PFSK-1 (cell line): ENCODE measurements around the gene CEMIP.

Experiments used
- FOXP2 ChIP-seq: optimal IDR thresholded peaks from 2 replicates; pipeline ENCODE3; 2011; ENCODE audit warnings: borderline replicate concordance, control low read depth, inconsistent platforms; ENCODE audit not compliant: insufficient read depth; ENCODE audit errors: extremely low read length, extremely low read depth
- POLR2AphosphoS5 ChIP-seq: IDR thresholded peaks from 2 replicates; pipeline ENCODE4 v1.6.1; 2012; ENCODE audit warnings: low read depth, mild to moderate bottlenecking, control low read depth, low read length, moderate library complexity
- REST ChIP-seq, 2 experiments: IDR thresholded peaks; 2 replicates each; pipeline versions ENCODE4 v1.6.1 to v1.8.0; 2011 to 2012; ENCODE audit warnings: low read depth in 2 of 2, low read length in 2 of 2, control low read depth in 1 of 2, inconsistent platforms in 1 of 2, mild to moderate bottlenecking in 1 of 2, moderate library complexity in 1 of 2; ENCODE audit not compliant: insufficient read depth in 1 of 2
- TAF1 ChIP-seq: IDR thresholded peaks from 2 replicates; pipeline ENCODE4 v1.6.1; 2012; ENCODE audit warnings: low read length, control low read depth, borderline replicate concordance; ENCODE audit not compliant: insufficient read depth

DNA sequence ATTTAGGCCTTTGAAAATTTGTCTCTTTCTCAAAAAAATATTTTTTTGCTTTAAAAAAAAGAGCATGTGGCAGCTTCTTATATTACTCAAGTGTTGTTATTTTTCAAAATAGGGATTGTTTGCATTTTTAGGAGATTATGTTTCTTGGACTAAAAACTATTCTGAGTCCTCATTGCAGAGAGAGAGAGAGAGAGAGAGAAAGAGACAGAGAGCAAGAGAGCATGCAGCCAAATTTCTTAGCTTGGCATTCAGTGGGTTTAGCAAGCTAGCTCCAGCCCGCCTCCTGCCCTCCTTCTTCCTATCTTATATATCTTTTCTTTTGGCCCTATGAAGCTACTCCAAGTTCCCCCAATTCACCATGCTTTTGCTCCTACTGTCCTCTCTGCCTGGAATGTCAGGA lies 55.7 kb downstream of the CEMIP start:
- TF ChIP-seq POLR2AphosphoS5 (no peak), REST (IDR thresholded peaks at IDR 0.05; ENCODE audit: insufficient read depth in 1 of 2, low read depth in 2 of 2, low read length in 2 of 2) (no peak), FOXP2 (no peak), TAF1 (no peak)
